ENCODE results near the gene LRRN1.

DNA sequence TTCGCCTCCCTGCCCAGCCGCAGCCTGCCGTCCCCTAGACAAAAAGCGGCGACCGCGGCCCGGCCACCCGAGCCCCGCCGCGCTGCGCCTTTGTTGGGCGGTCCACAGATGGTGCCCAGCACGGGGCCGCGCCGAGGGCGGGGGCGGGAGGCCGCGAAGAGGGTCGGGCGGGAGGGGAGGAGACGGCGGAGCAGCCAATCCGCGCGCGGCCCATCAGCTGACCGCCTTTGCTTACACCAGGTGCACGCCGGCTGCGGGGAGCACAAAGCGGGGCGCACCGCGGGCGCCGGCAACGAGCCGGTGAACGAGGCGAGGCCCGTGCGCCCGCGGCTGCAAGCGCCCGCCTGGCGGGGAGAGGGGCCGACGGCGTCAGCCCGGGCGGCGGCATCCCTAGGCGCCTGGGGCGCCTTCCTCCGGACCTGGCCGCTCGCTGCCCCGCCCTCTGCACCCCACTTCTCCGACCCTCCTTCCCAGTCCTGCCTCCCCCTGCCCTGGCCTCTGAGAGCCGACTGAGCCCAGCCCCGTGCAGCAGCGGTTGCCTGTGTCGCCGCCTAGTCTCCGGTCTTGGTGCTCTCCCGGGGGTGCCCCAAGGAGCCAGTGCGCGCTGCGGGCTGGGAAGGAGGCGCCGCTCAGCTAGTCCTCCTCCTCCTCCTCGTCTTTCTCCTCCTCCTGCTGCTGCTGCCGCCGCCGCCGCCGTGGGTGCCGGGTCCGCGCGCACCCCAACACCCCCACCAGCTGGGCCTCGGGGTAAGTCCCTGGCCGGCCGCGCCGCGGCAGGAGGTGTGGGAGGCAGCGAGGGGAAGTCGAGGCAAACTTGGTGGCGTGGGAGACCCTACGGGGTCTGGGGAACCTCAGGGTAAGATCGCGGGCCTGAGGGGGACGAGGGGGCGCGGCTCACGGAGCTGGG is at the start of gene LRRN1:
- TF ChIP-seq, protein P1, sequence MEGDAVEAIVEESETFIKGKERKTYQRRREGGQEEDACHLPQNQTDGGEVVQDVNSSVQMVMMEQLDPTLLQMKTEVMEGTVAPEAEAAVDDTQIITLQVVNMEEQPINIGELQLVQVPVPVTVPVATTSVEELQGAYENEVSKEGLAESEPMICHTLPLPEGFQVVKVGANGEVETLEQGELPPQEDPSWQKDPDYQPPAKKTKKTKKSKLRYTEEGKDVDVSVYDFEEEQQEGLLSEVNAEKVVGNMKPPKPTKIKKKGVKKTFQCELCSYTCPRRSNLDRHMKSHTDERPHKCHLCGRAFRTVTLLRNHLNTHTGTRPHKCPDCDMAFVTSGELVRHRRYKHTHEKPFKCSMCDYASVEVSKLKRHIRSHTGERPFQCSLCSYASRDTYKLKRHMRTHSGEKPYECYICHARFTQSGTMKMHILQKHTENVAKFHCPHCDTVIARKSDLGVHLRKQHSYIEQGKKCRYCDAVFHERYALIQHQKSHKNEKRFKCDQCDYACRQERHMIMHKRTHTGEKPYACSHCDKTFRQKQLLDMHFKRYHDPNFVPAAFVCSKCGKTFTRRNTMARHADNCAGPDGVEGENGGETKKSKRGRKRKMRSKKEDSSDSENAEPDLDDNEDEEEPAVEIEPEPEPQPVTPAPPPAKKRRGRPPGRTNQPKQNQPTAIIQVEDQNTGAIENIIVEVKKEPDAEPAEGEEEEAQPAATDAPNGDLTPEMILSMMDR (conservative IDR thresholded peaks at IDR 0.05; ENCODE audit: low read length): no peak
- TF ChIP-seq EZH2phosphoT487 (IDR thresholded peaks at IDR 0.05; ENCODE audit: borderline replicate concordance, low read depth, low read length): no peak
